ENCODE data around the gene HHIPL1.

Gene HHIPL1

DNA sequence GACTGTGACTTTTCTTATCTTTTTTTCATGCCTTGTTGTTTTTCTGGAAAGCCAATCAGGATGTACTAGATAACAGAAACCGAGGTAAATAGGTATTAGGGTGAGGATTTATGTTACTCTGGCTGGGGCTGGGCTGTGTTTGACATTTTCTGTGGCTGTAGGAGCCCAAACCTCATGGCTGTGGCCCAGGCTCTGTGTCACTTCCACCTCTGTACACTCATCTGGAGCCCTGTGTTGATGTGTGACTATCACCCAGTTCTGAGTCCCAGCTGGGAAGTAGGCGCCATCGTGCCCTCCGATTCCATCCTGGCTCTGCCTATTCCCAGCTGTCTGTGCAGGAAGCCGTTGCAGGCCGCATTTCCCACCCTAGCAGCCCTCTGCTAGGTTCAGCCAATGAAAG lies 1.6 kb upstream of the HHIPL1 start:
- no peak for TF ChIP-seq CTCF (conservative IDR thresholded peaks at IDR 0.05; ENCODE audit: low read depth)
- no peak for DNase-seq (ENCODE audit: low spot score)
- ChIA-PET CTCF (no interaction called here), POLR2A (ENCODE audit: low non-redundant PET) (no interaction called here)
- H3K27ac ChIP-seq = no peak overlapping the region

DNA sequence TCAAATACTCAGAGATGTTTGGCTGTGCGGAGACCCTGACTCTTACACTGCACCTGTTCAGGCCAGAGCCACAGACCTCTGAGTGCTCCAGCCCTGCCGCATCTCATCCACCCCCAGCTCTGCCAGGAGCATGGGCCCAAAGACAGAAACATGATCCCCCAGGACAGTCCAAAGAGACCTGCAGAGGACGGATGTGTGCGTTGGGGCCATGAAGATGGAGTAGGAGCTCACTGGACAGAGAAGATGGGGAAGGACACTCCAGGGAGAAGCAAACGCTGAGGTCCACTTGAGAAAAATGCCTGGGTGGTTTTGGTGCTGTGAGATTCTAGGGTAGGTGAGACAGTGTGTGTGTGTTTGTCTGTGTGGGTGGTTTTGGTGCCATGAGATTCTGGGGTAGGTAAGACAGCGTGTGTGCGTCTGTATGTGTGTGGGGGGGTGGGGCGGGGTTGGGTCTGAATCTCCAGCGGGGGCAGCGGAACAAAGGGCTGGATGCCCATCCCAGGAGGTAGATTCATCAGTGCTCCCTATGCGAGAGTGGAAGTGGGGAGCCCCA lies 818 bp upstream of the HHIPL1 start:
- CTCF ChIA-PET = interaction anchor here (0.7 kb wide), 1 partner anchor 128 kb away, joined by 4 read pairs; no protein-coding TSS in a partner anchor
- DNase-seq (ENCODE audit: low spot score) = no peak
- POLR2A ChIA-PET (ENCODE audit: low non-redundant PET) = no interaction called here
- no peak overlapping the region for H3K27ac ChIP-seq
- no peak for TF ChIP-seq CTCF (conservative IDR thresholded peaks at IDR 0.05; ENCODE audit: low read depth)

GRCh38 chr14:99645545-99646505 lies 896 bp downstream of the HHIPL1 start:
- DNase-seq (ENCODE audit: low spot score) = no peak
- no peak overlapping the region for H3K27ac ChIP-seq
- ChIA-PET CTCF (interaction anchor here (1.0 to 1.2 kb wide), 2 partner anchors 32 to 146 kb away, joined by 3 to 4 read pairs; no protein-coding TSS in a partner anchor), POLR2A (ENCODE audit: low non-redundant PET) (no interaction called here)
- no peak for TF ChIP-seq CTCF (conservative IDR thresholded peaks at IDR 0.05; ENCODE audit: low read depth)

DNA sequence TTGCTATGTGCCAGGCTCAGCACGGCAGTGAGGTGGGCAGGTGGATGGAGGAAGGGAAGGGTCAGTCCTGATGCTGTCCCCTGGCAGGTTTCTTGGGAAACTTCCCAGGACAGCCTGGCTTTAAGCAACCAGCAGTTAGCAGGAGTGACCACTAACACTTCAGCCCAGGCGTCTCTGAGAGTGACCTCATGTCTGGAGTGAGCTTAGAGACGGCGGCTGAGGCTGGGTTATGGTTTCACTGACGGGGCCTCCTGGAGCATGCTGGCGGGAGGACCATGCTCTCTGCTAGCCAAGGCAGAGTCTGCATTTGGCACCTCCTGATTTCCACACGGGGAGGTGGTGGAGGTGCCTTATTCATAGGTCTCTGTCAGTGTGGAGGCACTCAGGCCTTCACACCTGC lies 2.5 kb downstream of the HHIPL1 start:
- ChIA-PET POLR2A (ENCODE audit: low non-redundant PET) (no interaction called here), CTCF (interaction anchor here (0.6 kb wide), 1 partner anchor 156 kb away, joined by 3 read pairs; no protein-coding TSS in a partner anchor)
- DNase-seq (ENCODE audit: low spot score) = no peak
- no peak for TF ChIP-seq CTCF (conservative IDR thresholded peaks at IDR 0.05; ENCODE audit: low read depth)
- no peak overlapping the region for H3K27ac ChIP-seq

GRCh38 chr14:99648027-99648784 lies 3.3 kb downstream of the HHIPL1 start:
- CTCF ChIA-PET = no interaction called here
- no peak for TF ChIP-seq CTCF (conservative IDR thresholded peaks at IDR 0.05; ENCODE audit: low read depth)
- no peak overlapping the region for H3K27ac ChIP-seq
- DNase-seq (ENCODE audit: low spot score) = no peak
- POLR2A ChIA-PET (ENCODE audit: low non-redundant PET) = no interaction called here

DNA sequence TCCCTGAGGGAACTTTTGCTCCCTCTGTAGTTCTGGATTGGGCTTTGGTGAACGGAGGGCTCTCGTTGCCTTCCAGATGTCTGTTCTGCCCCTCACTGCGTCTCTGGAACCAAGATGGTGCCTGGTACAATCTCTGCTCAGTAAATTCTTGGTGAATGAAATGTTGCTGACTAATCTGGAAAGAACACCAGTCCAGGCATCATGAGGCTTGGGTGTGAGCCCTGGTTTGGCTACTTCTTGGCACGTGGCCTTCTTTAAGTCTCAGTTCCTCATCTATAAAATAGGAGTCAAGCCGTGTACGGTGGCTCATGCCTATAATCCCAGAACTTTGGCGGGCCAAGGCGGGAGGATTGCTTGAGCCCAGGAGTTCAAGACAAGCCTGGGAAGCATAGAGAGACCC lies 4.3 kb downstream of the HHIPL1 start:
- POLR2A ChIA-PET (ENCODE audit: low non-redundant PET) = no interaction called here
- CTCF ChIA-PET = no interaction called here
- no peak overlapping the region; the same call in 1 of the 2 replicates for H3K27ac ChIP-seq
- no peak for TF ChIP-seq CTCF (conservative IDR thresholded peaks at IDR 0.05; ENCODE audit: low read depth)
- DNase-seq (ENCODE audit: low spot score) = no peak
